ENCODE data around the gene ROR2.
A peak's percentile ranks its signal among the peaks of the same experiment; 100 is the strongest.
"Not testable (repeated sequence)": the region's sequence is repeated elsewhere in the genome, so short reads cannot be mapped to it uniquely, and the experiment has no call there.

ROR2 gene

DNA sequence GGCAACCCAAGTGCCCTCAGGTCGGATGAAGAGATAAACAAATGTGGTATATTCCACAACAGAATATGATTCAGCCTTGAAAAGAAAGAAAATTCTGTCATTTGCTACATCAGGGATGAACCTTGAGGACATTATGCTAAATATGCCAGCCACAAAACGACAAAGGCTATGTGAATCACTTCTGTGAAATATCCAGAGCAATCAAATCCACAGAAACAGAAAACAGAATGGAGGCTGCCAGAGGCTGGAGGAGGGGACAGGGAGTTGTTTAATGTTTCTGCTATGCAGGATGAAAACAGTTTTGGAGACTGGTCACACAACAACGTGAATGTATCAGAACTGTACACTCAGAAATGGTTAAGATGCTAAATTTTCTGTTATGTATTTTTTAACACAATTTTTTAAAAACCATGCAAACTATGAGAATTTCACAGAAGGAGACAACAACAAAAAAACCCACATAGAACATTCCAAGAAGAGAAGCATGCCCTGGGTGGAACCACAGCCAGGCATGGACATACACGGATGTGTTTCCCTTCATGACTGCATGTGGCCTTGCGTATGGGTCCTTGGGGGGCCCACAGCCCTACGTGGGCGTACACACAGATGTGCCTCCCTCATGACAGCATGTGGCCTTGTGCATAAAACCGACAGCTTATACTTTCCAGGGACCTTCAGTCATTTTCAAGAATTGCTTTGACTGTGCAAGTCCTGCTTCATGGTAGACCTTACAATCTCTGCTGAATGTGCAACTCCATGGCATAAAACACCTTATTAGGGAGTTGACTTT, 146.7 kb downstream of the ROR2 start:
- Mint-ChIP-seq H3K4me3 (no peak overlapping the region), H3K4me1 (peaks cover 9% of the 10 kb centered on the region), H3K9me3 (no peaks in the 10 kb centered on the region), H3K27me3 (peaks cover 8% of the 10 kb centered on the region), H3K36me3 (no peaks in the 10 kb centered on the region), H3K27ac (no peak overlapping the region)
- CTCF ChIA-PET = no interaction called here
- no peak for DNase-seq

DNA sequence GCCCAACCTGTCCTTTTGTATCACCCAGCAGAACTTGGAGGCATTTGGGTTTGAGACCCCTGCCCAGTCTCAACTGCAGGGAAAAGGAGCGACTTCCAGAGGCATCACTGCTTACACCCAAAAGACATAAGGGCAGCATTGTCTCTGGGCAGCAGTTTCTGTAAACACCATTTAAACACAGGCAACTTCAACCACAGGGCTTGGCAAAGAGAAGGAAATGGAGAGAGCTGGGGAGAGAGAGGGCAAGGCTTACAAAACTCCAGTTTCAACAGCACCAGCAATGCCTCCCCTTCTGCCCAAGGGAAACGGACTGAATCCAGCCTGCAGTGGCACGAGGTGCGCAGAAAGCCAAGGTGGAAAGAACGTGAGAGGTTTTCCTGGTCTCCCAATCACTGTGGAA, 147.6 kb downstream of the ROR2 start:
- Mint-ChIP-seq H3K4me1 (peaks cover 9% of the 10 kb centered on the region), H3K27me3 (peaks cover 8% of the 10 kb centered on the region), H3K27ac (no peak overlapping the region), H3K36me3 (no peaks in the 10 kb centered on the region), H3K9me3 (no peaks in the 10 kb centered on the region), H3K4me3 (no peak overlapping the region)
- DNase-seq = no peak
- CTCF ChIA-PET = no interaction called here

DNA sequence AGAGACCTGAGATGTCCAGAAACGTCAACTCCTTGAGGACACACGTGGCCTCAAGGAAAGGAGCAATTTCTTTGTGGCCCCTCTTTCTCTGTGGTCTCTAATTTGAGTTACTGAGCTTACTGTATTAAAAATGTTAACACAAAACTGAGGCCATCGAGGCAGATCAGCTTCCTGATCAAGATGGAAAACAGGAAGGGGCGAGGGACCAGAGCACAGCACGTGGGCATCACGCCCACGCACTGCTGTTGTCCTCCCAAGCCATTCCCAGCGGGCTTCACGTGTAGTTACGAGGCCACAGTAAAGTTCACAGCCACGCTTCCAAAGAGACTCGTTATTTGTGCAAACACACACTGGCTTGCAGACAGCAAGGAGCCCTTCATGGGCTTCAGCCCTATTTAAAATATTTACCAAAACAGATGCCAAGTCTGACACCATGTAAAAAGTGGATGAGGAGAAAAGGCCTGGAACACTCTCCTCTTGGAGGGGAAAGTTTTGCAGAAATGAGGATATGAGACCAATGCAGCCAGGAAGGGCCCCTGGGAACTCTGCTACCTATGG, 149.5 kb downstream of the ROR2 start:
- Mint-ChIP-seq H3K27ac (no peak overlapping the region), H3K36me3 (no peaks in the 10 kb centered on the region), H3K4me3 (no peak overlapping the region), H3K9me3 (no peaks in the 10 kb centered on the region), H3K4me1 (peaks cover 12% of the 10 kb centered on the region), H3K27me3 (peaks cover 8% of the 10 kb centered on the region)
- DNase-seq = no peak
- CTCF ChIA-PET = no interaction called here

DNA sequence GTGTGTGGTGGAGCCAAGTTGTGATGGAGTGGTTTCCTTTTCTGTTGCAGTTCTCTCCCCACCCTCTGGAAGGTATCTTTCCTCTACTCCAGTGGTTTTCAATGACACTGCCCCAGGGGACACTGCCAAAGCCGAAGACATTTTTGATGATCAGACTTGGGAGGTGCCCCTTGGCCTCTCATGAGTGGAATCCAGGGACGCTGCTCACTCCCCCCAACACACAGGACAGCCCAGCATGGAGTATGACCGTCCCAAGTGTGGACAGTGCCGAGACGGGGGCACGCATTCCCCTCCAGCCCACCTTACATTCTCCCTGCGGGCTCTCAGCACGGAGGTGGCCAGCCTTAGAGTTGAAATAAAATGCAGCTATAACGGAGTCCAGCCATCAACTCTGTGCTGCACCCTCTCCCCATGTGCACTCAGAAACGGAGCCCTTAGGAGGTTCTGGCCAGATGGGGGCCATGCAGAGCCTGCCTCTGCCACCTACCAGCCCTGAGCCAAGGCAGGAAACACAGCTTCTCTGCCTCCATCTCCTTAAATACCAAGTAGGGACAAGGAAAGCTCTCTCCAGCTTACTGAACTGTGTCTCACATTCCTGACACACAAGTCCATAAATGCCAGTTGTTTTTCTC, 150.8 kb downstream of the ROR2 start:
- no peak overlapping the region for H3K4me3 Mint-ChIP-seq
- H3K4me1 Mint-ChIP-seq = peaks cover 12% of the 10 kb centered on the region
- H3K27me3 Mint-ChIP-seq = peaks cover 8% of the 10 kb centered on the region
- no peak for DNase-seq
- peak overlapping the region; percentile 55 for H3K27ac Mint-ChIP-seq
- H3K36me3 Mint-ChIP-seq = no peaks in the 10 kb centered on the region
- H3K9me3 Mint-ChIP-seq = no peaks in the 10 kb centered on the region
- CTCF ChIA-PET = no interaction called here

DNA sequence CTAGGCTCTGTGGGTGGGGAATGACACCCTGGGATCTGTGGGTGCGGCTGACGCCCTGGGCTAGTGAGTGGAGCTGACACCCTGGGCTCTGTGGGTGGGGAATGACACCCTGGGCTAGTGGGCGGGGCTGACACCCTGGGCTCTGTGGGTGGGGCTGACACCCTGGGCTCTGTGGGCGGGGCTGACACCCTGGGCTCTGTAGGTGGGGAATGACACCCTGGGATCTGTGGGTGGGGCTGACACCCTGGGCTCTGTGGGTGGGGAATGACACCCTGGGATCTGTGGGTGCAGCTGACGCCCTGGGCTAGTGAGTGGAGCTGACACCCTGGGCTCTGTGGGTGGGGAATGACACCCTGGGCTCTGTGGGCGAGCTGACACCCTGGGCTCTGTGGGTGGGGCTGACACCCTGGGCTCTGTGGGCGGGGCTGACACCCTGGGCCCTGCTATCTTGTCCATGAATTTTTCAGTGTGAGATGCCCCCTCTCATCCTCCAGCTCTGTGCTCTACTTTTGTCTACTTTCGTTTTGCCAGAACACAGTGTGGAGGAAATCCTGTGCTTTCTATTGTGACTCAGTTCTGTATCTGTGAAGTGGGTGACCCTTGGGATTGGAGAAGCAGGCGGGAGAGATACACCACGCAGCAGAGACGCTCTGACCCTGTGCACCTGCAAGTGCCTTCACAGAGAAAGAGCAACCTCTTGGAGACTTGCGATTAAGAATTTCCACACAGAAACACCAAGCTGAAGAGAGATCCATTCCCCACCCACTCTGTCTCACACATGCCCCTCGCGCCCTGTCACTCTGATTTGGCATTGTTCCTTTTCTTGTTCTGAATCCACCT, 151.5 kb downstream of the ROR2 start:
- H3K27ac Mint-ChIP-seq = peak overlapping the region; percentile 55
- CTCF ChIA-PET, H3K36me3 Mint-ChIP-seq, H3K4me3 Mint-ChIP-seq, H3K9me3 Mint-ChIP-seq, H3K27me3 Mint-ChIP-seq: not testable (repeated sequence)
- DNase-seq = peak; percentile 33
- peaks cover 12% of the 10 kb centered on the region for H3K4me1 Mint-ChIP-seq

DNA sequence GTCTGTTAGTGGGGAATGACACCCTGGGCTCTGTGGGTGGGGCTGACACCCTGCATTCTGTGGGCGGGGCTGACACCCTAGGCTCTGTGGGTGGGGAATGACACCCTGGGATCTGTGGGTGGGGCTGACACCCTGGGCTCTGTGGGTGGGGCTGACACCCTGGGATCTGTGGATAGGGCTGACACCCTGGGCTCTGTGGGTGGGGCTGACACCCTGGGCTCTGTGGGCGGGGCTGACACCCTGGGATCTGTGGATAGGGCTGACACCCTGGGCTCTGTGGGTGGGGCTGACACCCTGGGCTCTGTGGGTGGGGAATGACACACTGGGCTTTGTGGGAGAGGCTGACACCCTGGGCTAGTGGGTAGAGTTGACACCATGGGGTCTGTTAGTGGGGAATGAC, 152.5 kb downstream of the ROR2 start:
- H3K9me3 Mint-ChIP-seq, H3K27ac Mint-ChIP-seq, H3K4me3 Mint-ChIP-seq, DNase-seq, H3K36me3 Mint-ChIP-seq, CTCF ChIA-PET, H3K27me3 Mint-ChIP-seq: not testable (repeated sequence)
- H3K4me1 Mint-ChIP-seq = peaks cover 12% of the 10 kb centered on the region

DNA sequence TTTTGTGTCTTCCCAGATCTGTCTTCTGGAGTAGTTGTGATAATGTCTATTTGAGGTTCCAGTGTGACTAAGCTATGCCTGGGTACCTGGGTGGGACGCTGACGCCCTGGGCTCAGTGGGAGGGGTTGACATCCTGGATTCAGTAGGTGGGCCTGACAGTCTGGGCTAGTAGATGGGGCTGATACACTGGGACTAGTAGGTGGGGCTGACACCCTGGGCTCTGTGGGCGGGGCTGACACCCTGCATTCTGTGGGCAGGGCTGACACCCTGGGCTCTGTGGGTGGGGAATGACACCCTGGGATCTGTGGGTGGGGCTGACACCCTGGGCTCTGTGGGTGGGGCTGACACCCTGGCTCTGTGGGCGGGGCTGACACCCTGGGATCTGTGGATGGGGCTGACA, 153.5 kb downstream of the ROR2 start:
- H3K27me3 Mint-ChIP-seq, H3K9me3 Mint-ChIP-seq, H3K4me3 Mint-ChIP-seq, H3K27ac Mint-ChIP-seq, H3K36me3 Mint-ChIP-seq, CTCF ChIA-PET: not testable (repeated sequence)
- peaks cover 12% of the 10 kb centered on the region for H3K4me1 Mint-ChIP-seq
- DNase-seq = peak; percentile 32

DNA sequence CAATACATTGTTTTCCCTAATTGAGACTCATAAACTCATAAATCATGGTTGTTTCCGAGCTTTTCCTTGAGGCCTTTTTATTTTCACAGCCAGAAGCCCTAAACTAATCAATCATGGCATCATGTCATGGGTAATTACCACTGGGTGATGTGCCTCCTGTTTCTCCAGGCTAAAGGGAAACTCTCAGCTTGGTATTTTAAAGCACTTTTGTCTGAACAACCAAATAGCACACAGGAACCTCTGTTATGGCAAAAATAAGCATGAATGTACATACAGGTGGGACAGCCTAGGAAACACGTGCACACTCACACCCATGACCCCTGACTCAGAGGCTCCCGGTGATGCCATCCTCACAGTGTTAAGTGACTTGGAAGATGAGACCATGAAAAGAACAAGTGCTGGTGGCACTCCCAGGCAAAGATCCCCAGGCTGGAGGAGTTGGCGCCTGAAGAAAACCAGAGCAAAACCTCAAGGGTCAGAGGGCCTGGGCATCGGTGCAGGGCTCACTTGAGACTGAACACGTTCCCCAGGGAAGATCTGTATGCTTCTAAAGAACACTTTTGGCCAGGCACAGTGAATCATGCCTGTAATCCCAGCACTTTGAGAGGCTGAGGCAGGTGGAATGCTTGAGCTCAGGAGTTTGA, 154.3 kb downstream of the ROR2 start:
- H3K36me3 Mint-ChIP-seq = no peaks in the 10 kb centered on the region
- H3K4me3 Mint-ChIP-seq = no peak overlapping the region
- no peak for DNase-seq
- H3K27ac Mint-ChIP-seq = no peak overlapping the region
- CTCF ChIA-PET = interaction anchor here (1.0 kb wide), 1 partner anchor 34 kb away, joined by 3 read pairs; no protein-coding TSS in a partner anchor
- H3K4me1 Mint-ChIP-seq = peaks cover 12% of the 10 kb centered on the region
- no peaks in the 10 kb centered on the region for H3K9me3 Mint-ChIP-seq
- peaks cover 3% of the 10 kb centered on the region for H3K27me3 Mint-ChIP-seq

DNA sequence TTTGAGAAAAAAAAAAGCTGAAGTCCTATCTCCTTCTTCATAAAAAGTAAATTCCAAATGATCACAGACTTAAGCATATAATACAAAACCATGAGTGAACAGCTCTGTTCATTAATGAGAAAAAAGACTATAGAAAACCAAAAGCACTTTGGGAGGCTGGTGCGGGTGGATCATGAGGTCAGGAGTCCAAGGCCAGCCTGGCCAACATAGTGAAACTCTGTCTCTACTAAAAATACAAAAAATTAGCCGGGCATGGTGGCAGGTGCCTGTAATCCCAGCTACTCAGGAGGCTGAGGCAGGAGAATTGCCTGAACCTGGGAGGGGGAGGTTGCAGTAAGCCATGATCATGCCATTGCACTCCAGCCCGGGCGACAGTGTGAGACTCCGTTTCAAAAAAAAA, 156.7 kb downstream of the ROR2 start:
- H3K36me3 Mint-ChIP-seq, DNase-seq, H3K4me1 Mint-ChIP-seq, H3K4me3 Mint-ChIP-seq, H3K9me3 Mint-ChIP-seq, H3K27me3 Mint-ChIP-seq, H3K27ac Mint-ChIP-seq: not testable (repeated sequence)
- CTCF ChIA-PET = interaction anchor here (0.6 to 1.9 kb wide), 2 partner anchors 17 to 118 kb away, joined by 3 to 6 read pairs; no protein-coding TSS in a partner anchor

DNA sequence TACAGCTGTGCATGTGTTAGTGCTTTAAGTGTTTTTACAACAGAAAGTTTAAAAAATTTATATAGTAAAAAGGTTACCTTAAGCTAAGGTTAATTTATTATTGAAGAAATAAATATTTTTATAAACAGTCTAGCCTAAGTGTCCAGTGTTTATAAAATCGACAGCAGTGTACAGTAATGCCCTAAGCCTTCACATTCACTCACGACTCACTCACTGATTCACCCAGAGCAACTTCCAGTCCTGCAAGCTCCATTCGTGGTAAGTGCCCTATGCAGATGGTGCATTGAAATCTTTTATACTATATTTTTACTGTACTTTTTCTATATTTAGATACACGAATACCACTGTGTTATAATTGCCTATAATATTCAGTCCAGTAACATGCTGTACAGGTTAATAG, 159.1 kb downstream of the ROR2 start:
- H3K36me3 Mint-ChIP-seq = no peaks in the 10 kb centered on the region
- DNase-seq = no peak
- no peak overlapping the region for H3K4me3 Mint-ChIP-seq
- H3K27ac Mint-ChIP-seq = no peak overlapping the region
- H3K9me3 Mint-ChIP-seq = no peaks in the 10 kb centered on the region
- H3K27me3 Mint-ChIP-seq = peaks cover 6% of the 10 kb centered on the region
- peaks cover 1% of the 10 kb centered on the region for H3K4me1 Mint-ChIP-seq
- CTCF ChIA-PET = interaction anchor here (0.8 to 1.3 kb wide), 2 partner anchors 11 to 30 kb away, joined by 3 read pairs; no protein-coding TSS in a partner anchor

DNA sequence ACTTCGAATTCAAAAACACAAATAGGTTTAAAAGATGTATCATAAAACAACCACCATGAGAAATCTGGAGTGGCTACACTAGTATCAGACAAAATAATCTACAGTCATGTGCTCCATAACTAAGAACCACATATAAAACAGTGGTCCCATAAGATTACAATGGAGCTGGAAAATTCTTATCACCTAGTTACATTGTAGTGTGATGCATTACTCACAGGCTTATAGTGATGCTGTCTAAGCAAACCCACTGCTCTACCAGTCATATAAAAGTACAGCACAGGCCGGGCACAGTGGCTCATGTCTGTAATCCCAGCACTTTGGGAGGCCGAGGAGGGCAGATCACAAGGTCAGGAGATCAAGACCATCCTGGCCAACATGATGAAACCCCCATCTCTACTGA, 160.1 kb downstream of the ROR2 start:
- Mint-ChIP-seq H3K4me3 (no peak overlapping the region), H3K27me3 (peaks cover 9% of the 10 kb centered on the region), H3K36me3 (no peaks in the 10 kb centered on the region), H3K4me1 (no peaks in the 10 kb centered on the region), H3K9me3 (no peaks in the 10 kb centered on the region), H3K27ac (no peak overlapping the region)
- no peak for DNase-seq
- CTCF ChIA-PET = no interaction called here

DNA sequence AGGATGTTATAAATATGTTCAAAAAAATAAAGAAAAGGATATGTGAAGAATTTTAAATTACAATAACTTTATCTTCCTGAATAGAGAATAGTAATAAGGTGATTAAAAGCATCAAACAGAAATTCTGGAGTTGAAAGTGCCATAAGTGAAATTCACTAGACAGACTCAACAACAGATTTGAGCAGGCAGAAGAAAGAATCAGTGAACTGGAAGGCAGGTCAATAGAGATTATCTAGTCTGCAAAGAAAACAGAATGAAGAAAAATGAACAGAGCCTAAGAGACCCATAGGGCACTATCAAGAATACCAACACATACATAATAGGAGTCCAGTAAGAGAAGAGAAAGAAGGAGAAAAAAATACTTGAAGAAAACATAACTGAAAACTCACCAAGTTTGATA, 162.1 kb downstream of the ROR2 start:
- Mint-ChIP-seq H3K9me3 (peaks cover 2% of the 10 kb centered on the region), H3K4me3 (no peak overlapping the region), H3K4me1 (peaks cover 11% of the 10 kb centered on the region), H3K27ac (no peak overlapping the region), H3K36me3 (no peaks in the 10 kb centered on the region), H3K27me3 (peaks cover 18% of the 10 kb centered on the region)
- DNase-seq = no peak
- CTCF ChIA-PET = no interaction called here

DNA sequence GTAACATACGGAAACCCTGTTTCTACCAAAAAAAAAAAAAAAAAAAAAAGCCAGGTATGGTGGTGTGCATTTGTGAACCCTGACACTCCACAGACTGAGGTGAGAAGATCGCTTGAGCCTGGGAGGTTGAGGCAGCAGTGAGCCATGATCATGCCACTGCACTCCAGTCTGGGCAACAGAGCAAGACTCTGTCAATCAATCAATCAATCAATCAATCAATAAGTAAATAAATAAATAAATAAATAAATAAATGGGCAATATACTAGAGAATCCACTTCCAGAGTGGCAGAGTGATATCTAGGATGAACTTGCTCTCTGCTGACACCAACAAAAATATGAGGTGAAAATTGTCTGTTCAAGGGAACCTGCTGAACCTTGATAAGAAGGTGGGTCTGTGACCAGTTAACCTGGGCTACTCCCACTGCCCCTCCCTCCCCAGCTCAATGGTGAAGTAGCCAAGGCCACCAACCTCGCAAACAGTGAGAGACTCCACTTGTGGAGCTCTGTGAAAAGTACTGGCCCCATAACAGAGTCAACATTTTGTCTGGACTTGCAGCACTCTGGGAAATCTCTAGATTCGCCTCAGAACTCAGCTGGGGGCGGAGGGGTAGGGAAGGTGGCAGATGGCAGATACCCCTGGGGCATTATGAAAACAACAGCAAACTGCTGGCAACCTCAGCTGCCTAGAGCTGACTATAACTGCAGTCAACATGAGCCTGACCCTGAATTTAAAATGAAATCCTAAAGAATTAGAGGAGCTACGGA, 163.7 kb downstream of the ROR2 start:
- H3K4me1 Mint-ChIP-seq = peaks cover 20% of the 10 kb centered on the region
- no peaks in the 10 kb centered on the region for H3K36me3 Mint-ChIP-seq
- CTCF ChIA-PET = no interaction called here
- DNase-seq = no peak
- H3K4me3 Mint-ChIP-seq = no peak overlapping the region
- H3K27ac Mint-ChIP-seq = no peak overlapping the region
- peaks cover 4% of the 10 kb centered on the region for H3K9me3 Mint-ChIP-seq
- peaks cover 18% of the 10 kb centered on the region for H3K27me3 Mint-ChIP-seq
